Tongue (tissue), 2 donors: ENCODE data around the gene RAB31. TPM values are rescaled to one million over a fixed set of nuclear protein-coding genes. Genes with fewer than 3 reads are reported as not detected.
A peak's percentile ranks its signal among the peaks of the same experiment; 100 is the strongest.

Experiments used
- DNase-seq: peaks from one replicate; pipeline ENCODE4 v3.0.0-alpha.2; 2015
- total RNA-seq: library from RNA; depleted of rRNA; stranded (reverse); fragments of >200 nt; gene quantifications from one replicate; pipeline ENCODE4 v1.2.3, GENCODE V29; 2014

The RAB31 gene
- total RNA-seq, 1 donor from 2014 or later: 31.0 TPM

DNA sequence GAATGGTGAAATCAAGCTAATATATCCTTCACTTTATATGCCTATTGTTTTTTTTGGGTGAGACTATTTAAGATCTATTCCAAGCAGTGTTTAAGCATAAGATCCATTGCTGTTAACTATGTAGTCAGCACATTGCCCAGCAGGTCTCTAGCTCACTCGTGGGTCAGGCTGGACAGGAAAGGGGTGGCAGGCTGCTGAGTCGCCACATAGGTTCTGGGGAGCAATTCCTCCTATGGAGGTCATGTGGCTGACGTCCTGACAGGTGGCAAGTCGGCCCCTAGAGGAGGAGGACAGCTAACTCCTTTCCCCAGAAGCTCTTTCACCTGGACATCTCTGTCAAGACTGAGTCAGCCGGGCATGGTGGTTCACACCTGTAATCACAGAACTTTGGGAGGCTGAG lies 13.9 kb upstream of the RAB31 start:
- no peak for DNase-seq

DNA sequence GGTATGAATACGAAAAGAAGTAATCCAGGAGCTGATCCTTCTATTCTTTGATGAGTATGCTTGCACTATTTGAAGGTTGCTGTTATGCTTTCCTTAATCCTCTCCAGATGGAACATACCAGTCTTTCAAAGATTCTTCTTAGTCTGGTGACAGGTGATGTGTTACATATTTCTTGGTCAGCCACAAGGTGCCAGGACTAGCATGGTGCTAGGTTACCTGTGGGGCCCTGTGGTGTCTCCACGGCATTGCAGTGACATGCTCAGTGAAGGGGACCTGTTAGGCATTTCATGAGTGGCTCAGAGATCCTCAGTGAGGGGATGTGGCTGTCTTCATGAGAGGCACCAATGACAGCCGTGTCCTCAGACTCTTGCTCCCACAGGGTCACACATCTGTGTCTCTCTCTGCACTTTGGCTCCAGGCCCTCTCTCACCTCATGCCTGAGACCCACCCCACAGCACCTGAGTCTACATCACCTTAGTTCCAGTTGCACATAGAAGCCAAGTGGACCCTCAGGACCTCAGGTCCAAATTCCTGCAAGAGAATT lies 13.1 kb upstream of the RAB31 start:
- no peak for DNase-seq

DNA sequence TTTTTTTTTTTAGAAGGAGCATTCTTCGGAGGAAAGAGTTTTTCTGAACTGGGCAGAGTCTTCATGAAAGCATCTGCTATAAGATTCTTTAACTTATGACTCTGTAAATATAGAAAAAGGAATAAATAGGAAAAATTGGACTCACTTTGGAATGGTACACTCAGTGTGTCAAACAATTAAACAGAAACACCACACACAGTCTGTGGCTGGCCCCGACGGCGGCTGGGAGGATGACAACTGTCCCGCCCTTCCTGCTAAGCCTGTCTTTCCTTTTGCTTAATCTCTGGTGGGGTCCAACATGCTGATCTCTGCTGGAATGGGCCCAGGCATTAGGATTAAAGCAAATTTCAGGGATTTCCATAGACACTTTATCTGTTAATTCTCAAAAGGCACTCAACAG lies 12.5 kb upstream of the RAB31 start:
- no peak for DNase-seq

DNA sequence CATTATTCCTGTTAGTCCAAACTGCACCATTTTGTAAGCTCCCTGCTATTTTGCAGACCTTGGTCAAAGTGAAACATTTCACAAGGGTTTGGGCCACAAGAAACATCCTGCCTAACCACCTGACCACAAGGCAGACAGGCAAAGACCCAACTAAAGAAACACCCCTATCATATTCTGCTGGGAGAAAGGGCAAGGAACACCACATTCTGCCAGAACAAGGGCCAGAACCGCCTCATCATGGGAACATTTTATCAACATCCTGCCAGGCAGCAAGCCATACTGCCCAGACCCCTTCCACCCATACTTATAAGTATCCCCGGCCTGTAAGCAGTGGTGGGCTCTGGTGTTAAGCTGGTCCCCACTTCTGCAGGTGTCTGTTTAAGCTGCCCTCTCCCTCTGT lies 12.0 kb upstream of the RAB31 start:
- DNase-seq: no peak

GRCh38 chr18:9696701-9697100 lies 11.4 kb upstream of the RAB31 start:
- DNase-seq: no peak

DNA sequence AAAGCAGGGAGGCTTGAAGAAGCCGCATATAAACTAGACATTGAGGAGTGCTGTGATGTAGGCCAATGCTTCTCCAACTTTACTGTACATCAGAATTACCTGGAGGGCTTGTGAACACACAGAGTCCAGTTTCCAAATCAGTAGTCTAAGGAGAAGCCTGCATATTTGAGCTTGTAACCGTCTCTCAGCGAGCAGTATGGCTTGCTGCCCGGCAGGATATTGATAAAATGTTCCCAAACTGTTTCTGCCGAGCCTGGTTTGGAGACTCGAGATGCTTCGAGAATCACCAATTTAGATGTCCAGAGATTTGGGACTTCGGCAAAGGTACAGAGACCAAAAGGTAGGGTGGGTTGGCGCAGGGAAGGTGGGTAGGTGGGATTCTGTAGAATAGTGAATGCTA lies 11.0 kb upstream of the RAB31 start:
- no peak for DNase-seq

DNA sequence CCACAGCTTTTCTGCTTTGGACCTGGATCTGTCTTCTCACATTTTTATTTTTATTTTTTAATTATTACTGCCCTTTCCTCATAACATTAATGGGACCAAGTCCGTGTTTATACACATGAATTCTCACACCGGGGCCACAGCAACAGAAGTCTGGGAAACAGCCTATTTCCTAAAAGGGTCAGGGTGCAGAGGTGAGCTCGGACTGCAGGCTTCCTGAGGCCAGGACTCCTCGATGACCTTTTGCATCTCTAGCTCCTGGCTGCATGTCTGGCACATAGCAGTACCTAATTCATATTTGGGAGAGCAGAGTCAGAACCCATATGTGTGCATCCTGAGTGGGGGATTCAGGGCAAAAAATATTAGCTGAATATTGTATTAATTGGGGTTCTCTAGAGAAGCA lies 9.6 kb upstream of the RAB31 start:
- DNase-seq: no peak

- no peak for DNase-seq
These were observed 7.8 kb upstream of the RAB31 start for GRCh38 chr18:9700261-9700796.

GRCh38 chr18:9701609-9702349 lies 6.3 kb upstream of the RAB31 start:
- no peak for DNase-seq

DNA sequence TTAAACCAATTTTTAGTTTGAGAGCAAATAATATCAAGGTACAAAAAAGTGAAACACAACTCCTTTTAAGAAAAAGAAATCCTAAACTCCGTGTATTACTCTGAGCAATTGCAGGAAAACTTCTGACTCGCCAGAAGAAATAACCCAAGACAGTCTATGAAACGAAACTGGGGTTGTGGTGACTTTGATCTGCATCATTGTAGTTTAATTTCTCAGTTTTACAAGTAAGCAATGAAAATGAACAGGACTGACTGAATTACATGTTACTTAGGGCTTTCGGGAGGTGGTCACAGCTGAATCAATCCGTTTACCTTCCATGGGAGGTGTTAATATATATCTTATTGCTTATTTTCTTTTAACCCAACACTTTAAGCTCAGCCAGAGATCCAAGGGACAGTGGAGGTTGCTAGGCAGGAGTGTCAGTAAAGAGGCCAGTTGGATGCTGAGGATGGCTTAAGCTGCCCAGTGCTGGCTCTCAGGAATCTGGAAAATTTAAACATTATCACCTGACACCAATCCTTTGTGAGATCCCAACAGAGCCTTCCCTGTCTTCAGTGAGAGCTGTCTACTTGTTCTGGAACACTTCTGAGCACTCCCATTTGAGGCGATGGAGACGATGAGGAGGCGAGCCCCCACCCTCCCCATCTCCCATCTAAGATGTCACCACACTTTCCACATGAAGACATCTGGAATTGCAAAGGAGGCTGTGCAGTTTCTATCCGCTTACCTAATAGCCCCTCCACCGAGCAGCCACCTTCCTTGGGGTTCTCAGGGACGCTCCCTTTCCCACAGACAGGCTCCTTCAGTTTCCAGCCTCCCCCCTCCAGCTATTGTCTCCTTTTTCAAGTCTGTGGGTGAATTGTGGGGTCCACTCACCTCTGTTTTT lies 3.6 kb upstream of the RAB31 start:
- DNase-seq: no peak

GRCh38 chr18:9705183-9705829 lies 2.8 kb upstream of the RAB31 start:
- no peak for DNase-seq

DNA sequence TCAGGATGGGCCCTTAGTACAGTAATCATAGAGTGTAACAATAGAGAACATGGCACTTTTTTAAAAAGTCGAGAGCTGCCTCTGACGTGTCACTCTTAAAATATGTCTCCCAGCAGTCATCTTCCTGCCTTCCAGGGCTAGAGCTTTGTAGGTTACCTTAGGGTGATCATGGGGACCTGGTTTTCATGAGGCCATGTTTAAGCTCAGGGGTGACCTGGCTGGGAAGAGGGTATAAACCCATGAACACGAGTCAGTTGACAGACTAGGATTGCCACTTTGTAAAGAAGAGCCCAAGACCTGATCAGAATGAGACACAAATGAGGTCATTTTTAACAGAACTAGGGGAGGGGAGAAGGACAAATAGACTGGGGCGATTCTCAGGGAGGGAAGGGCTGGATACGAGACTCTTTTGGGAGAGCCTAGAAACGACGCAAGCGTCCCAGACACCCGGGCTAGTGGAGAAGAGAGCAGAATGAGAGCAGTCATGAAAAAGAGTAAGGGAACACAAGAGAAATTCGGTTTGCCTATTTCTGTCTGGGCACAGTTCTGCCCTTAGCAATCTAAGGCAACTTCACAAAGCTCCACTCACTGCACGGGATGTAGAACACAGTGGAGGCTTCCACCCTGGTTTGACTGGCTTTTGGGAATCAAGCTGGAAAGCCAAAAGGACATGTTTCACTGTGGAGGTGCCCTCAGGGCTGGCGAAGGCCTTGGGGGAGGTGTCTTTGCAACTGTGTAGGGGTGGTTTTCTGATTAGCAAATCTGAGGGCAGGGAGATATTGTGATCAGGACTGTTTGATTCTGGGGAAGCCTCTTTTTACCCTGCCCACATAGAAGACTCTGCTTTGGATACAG lies 1.8 kb upstream of the RAB31 start:
- no peak for DNase-seq

GRCh38 chr18:9707381-9708056 lies 582 bp upstream of the RAB31 start:
- peak; percentile 64 for DNase-seq

- DNase-seq: peak; percentile 22
These were observed 568 bp downstream of the RAB31 start for GRCh38 chr18:9708434-9709303.

- peak; percentile 30 for DNase-seq
These were observed 1.3 kb downstream of the RAB31 start for GRCh38 chr18:9709304-9709877.

GRCh38 chr18:9710037-9710436 lies 1.9 kb downstream of the RAB31 start:
- DNase-seq: no peak

DNA sequence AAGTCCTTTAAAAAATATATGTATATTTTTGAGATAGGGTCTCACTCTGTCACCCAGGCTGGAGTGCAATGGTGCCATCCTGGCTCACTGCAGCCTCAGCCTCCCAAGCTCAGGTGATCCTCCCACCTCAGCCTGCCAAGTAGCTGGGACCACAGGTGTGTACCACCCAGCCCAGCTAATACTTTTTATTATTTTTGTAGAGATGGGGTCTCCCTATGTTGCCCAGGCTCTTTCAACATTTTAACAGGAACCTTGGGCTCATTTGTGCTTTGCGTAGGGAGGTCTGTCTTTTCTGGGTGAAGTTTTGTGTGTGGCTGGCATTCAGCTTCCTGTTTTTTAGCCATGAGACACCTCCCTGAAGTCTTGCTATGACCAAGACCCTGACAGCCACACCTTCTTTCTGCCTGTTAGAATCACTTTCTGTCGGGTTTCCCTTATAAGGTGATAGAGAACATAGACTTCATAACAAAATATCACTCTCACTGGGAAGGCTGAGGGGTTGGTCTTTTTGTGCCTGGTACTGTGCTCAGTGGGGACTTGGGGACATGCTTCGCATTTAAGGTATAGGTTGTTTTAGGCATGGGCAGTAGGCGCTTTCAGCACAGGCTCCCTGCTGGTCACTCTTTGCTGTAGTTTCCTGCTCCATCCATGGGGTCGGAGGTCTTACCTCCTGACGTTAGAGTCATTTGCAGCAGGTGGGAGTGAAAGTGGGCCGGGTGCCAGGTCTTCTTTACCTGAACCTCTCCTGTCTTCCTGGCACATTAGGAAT lies 3.4 kb downstream of the RAB31 start:
- no peak for DNase-seq

- no peak for DNase-seq
These were observed 4.1 kb downstream of the RAB31 start for GRCh38 chr18:9712130-9712577.

DNA sequence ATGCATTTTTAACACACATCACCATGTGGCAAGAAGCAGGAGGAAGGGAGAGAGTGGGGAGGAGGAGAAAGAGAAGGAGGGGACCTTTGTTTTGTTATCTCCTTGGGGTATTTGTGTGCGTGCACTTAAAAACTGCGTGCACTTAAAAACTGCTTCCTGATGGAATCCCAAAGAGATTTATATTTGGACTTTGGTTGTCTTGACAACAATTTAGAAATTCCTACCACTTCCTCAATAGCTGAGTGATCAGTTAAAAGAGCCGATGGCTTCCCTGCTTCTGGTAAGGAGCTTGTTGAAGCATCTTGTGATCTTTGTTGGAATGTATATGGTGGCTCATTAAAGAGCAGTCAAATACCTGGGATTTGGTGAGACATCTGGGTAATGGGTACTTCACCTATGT lies 4.5 kb downstream of the RAB31 start:
- DNase-seq: peak; percentile 16
